ENCODE measurements around the gene THBS1.

Gene THBS1

GRCh38 chr15:39589815-39590644, 9.2 kb downstream of the THBS1 start:
- DNase-seq, result no peak

- DNase-seq, result no peak
Measured at GRCh38 chr15:39591141-39591895, 10.4 kb downstream of the THBS1 start.

GRCh38 chr15:39591896-39592315, 11.0 kb downstream of the THBS1 start:
- no peak for DNase-seq

GRCh38 chr15:39592500-39592899, 11.6 kb downstream of the THBS1 start:
- DNase-seq, result no peak

GRCh38 chr15:39593071-39593655, 12.3 kb downstream of the THBS1 start:
- DNase-seq, result no peak

- peak; percentile 22 to 63 for DNase-seq
Measured at GRCh38 chr15:39593656-39594445, 13.0 kb downstream of the THBS1 start.

GRCh38 chr15:39594446-39595337, 13.8 kb downstream of the THBS1 start:
- no peak for DNase-seq

GRCh38 chr15:39595338-39596221, 14.7 kb downstream of the THBS1 start:
- DNase-seq, result no peak

- DNase-seq, result no peak
Measured at GRCh38 chr15:39596358-39597051, 15.6 kb downstream of the THBS1 start.

- DNase-seq, result no peak
Measured at GRCh38 chr15:39597336-39597735, 16.5 kb downstream of the THBS1 start.

GRCh38 chr15:39597751-39598185, 16.9 kb downstream of the THBS1 start:
- DNase-seq, result no peak

- DNase-seq, result no peak
Measured at GRCh38 chr15:39598186-39598850, 17.4 kb downstream of the THBS1 start.

- no peak for DNase-seq
Measured at GRCh38 chr15:39598958-39599845, 18.3 kb downstream of the THBS1 start.

GRCh38 chr15:39599871-39600270, 19.0 kb downstream of the THBS1 start:
- no peak for DNase-seq

GRCh38 chr15:39602143-39602542, 21.3 kb downstream of the THBS1 start:
- no peak for DNase-seq

GRCh38 chr15:39605146-39605545, 24.3 kb downstream of the THBS1 start:
- no peak for DNase-seq

- DNase-seq, result no peak
Measured at GRCh38 chr15:39608185-39609139, 27.6 kb downstream of the THBS1 start.
